ENCODE measurements around the gene KRTAP5-6.

DNA sequence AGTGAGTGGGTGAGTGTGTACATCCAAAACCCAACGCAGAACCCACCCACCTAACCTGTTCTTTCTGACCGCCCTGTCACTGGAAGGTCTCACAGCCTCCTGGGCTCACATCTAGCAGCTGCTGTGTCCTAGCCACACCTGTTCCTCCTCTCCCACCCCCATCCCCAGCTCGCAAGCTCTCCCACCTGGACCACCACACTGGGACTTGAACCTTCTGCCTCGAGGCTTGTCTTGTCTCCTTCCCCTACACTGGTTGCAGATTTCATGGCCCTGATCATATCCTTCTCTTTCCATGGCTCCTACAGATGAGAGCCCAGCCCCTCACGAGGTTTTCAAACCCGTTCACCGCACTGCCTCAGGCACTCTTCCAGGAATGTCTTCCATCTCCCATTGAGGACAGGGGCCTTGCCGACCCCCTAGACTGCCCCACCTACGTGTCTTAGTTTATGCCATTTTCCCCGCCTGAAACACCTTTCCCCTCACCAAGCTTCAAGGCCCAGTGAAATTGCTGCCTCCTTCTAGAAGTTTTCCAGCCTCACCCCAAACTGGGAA, 46.7 kb downstream of the KRTAP5-6 start:
- TF ChIP-seq, protein P1, sequence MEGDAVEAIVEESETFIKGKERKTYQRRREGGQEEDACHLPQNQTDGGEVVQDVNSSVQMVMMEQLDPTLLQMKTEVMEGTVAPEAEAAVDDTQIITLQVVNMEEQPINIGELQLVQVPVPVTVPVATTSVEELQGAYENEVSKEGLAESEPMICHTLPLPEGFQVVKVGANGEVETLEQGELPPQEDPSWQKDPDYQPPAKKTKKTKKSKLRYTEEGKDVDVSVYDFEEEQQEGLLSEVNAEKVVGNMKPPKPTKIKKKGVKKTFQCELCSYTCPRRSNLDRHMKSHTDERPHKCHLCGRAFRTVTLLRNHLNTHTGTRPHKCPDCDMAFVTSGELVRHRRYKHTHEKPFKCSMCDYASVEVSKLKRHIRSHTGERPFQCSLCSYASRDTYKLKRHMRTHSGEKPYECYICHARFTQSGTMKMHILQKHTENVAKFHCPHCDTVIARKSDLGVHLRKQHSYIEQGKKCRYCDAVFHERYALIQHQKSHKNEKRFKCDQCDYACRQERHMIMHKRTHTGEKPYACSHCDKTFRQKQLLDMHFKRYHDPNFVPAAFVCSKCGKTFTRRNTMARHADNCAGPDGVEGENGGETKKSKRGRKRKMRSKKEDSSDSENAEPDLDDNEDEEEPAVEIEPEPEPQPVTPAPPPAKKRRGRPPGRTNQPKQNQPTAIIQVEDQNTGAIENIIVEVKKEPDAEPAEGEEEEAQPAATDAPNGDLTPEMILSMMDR (IDR thresholded peaks at IDR 0.05), result no peak
- no peak for TF ChIP-seq POLR2A (IDR thresholded peaks at IDR 0.05)

Measured in body of pancreas (tissue), 4 donors.